Activated T-helper 1 cell treated with Interleukin-2 at 50 U/mL for 16 hours (primary cell): ENCODE data around the gene NFE2L1.

ENCODE experiments used
- DNase-seq: peaks from one replicate; pipeline ENCODE4 v3.0.0-alpha.2; 2020; ENCODE audit warnings: low read depth

The NFE2L1 gene

GRCh38 chr17:48047113-48047740, 932 bp upstream of the NFE2L1 start:
- DNase-seq, result no peak

- no peak for DNase-seq
These were observed 396 bp downstream of the NFE2L1 start for GRCh38 chr17:48048384-48049126.

- DNase-seq, result no peak
These were observed 3.1 kb downstream of the NFE2L1 start for GRCh38 chr17:48051283-48051682.

- no peak for DNase-seq
These were observed 3.7 kb downstream of the NFE2L1 start for GRCh38 chr17:48051706-48052486.

- no peak for DNase-seq
These were observed 5.0 kb downstream of the NFE2L1 start for GRCh38 chr17:48052956-48053757.

- no peak for DNase-seq
These were observed 5.6 kb downstream of the NFE2L1 start for GRCh38 chr17:48053758-48054237.

GRCh38 chr17:48054238-48055185, 6.4 kb downstream of the NFE2L1 start:
- DNase-seq, result no peak

- no peak for DNase-seq
These were observed 7.5 kb downstream of the NFE2L1 start for GRCh38 chr17:48055531-48056245.

GRCh38 chr17:48056246-48056745, 8.1 kb downstream of the NFE2L1 start:
- DNase-seq, result no peak

- DNase-seq, result no peak
These were observed 8.7 kb downstream of the NFE2L1 start for GRCh38 chr17:48056879-48057278.

- no peak for DNase-seq
These were observed 9.5 kb downstream of the NFE2L1 start for GRCh38 chr17:48057626-48058025.

- DNase-seq, result no peak
These were observed 10.4 kb downstream of the NFE2L1 start for GRCh38 chr17:48058393-48059124.

- no peak for DNase-seq
These were observed 11.0 kb downstream of the NFE2L1 start for GRCh38 chr17:48059125-48059668.

- DNase-seq, result no peak
These were observed 12.1 kb downstream of the NFE2L1 start for GRCh38 chr17:48060249-48060648.

GRCh38 chr17:48062273-48062672, 14.1 kb downstream of the NFE2L1 start:
- no peak for DNase-seq

- no peak for DNase-seq
These were observed 16.5 kb downstream of the NFE2L1 start for GRCh38 chr17:48064638-48065037.

GRCh38 chr17:48066192-48066591, 18.0 kb downstream of the NFE2L1 start:
- no peak for DNase-seq

- DNase-seq, result no peak
These were observed 18.5 kb downstream of the NFE2L1 start for GRCh38 chr17:48066656-48067055.

- DNase-seq, result no peak
These were observed 19.1 kb downstream of the NFE2L1 start for GRCh38 chr17:48067245-48067644.
